B cell (primary cell): ENCODE data around the gene DAB1.

Experiments
- CTCF ChIP-seq: fragments of 200-600 bp; IDR thresholded peaks from one replicate; pipeline ENCODE4 v1.8.0; 2022; ENCODE audit warnings: antibody characterized with exemption, mild to moderate bottlenecking
- EZH2 ChIP-seq: IDR thresholded peaks from 2 replicates; pipeline ENCODE4 v1.6.1; 2012; ENCODE audit warnings: borderline replicate concordance, low read depth, mild to moderate bottlenecking, moderate library complexity, low read length; ENCODE audit not compliant: insufficient read depth, poor library complexity, severe bottlenecking

GRCh38 chr1:57377339-57378139 is 46.3 kb downstream of the DAB1 start:
- TF ChIP-seq EZH2: no peak
- no peak for TF ChIP-seq CTCF
